Loucy (cell line): ENCODE measurements around the gene LHX6.

Experiments used
- H2AFZ ChIP-seq: fragments of 200-600 bp; sonication (generic); 2 replicates; pipeline ENCODE4 v1.6.0; 2016; ENCODE audit warnings: antibody characterized with exemption, mild to moderate bottlenecking, low read length, moderate library complexity
- H3F3A ChIP-seq: fragments of 200-600 bp; 2 replicates; pipeline ENCODE4 v1.6.0; 2016; ENCODE audit warnings: antibody characterized with exemption, low read depth, mild to moderate bottlenecking
- H3K27me3 ChIP-seq: fragments of 200-600 bp; sonication (generic); 2 replicates; pipeline ENCODE4 v1.6.1; 2014; ENCODE audit warnings: low read length, mild to moderate bottlenecking; ENCODE audit not compliant: insufficient read depth, poor library complexity, severe bottlenecking
- H3K36me3 ChIP-seq: fragments of 200-600 bp; sonication (generic); 2 replicates; pipeline ENCODE4 v1.6.1; 2016; ENCODE audit warnings: low read length; ENCODE audit not compliant: insufficient read depth
- H3K4me1 ChIP-seq: fragments of 200-600 bp; sonication (generic); 2 replicates; pipeline ENCODE4 v1.5.1; 2014; ENCODE audit warnings: low read length, mild to moderate bottlenecking; ENCODE audit not compliant: insufficient read depth, poor library complexity, severe bottlenecking
- H3K4me2 ChIP-seq: fragments of 200-600 bp; sonication (generic); 2 replicates; pipeline ENCODE4 v1.6.0; 2014; ENCODE audit warnings: antibody characterized with exemption, low read length, low read depth, mild to moderate bottlenecking; ENCODE audit not compliant: poor library complexity, severe bottlenecking
- H3K4me3 ChIP-seq: fragments of 200-600 bp; sonication (generic); 2 replicates; pipeline ENCODE4 v1.5.1; 2014; ENCODE audit warnings: low read length, mild to moderate bottlenecking, mixed read lengths; ENCODE audit not compliant: poor library complexity, severe bottlenecking
- H3K79me2 ChIP-seq: fragments of 200-600 bp; sonication (generic); 2 replicates; pipeline ENCODE4 v1.6.1; 2014; ENCODE audit warnings: low read length; ENCODE audit not compliant: insufficient read depth
- H3K9ac ChIP-seq: fragments of 200-600 bp; sonication (generic); 2 replicates; pipeline ENCODE4 v1.6.0; 2014; ENCODE audit warnings: mild to moderate bottlenecking, low read depth, low read length, moderate library complexity; ENCODE audit not compliant: poor library complexity, severe bottlenecking
- H3K9me2 ChIP-seq: fragments of 200-600 bp; sonication (generic); replicated peaks from 2 replicates; pipeline ENCODE4 v1.6.1; 2016; ENCODE audit warnings: low read depth, low read length, mixed read lengths
- H3K9me3 ChIP-seq: fragments of 200-600 bp; sonication (generic); 2 replicates; pipeline ENCODE4 v1.6.1; 2014; ENCODE audit warnings: mild to moderate bottlenecking, antibody characterized with exemption, low read length, low read depth; ENCODE audit not compliant: insufficient read depth
- H4K20me1 ChIP-seq: fragments of 200-600 bp; sonication (generic); 2 replicates; pipeline ENCODE4 v1.6.0; 2014; ENCODE audit warnings: antibody characterized with exemption, low read length, mild to moderate bottlenecking; ENCODE audit not compliant: insufficient read depth, poor library complexity, severe bottlenecking
- CTCF ChIP-seq: fragments of 200-600 bp; sonication (generic); conservative IDR thresholded peaks from 2 replicates; pipeline ENCODE4 v1.5.1; 2014; ENCODE audit warnings: mild to moderate bottlenecking, antibody characterized with exemption, low read length
- EZH2phosphoT487 ChIP-seq: fragments of 200-600 bp; IDR thresholded peaks from 2 replicates; pipeline ENCODE4 v1.6.1; 2018; ENCODE audit warnings: antibody characterized with exemption, mild to moderate bottlenecking, moderate library complexity, borderline replicate concordance

The LHX6 gene

GRCh38 chr9:122227575-122227900 lies 1.2 kb downstream of the LHX6 start:
- no peaks in the 10 kb centered on the region for H3K27me3 ChIP-seq
- H3K79me2 ChIP-seq, result no peaks in the 10 kb centered on the region
- TF ChIP-seq CTCF (no peak), EZH2phosphoT487 (no peak)
- no peaks in the 10 kb centered on the region for H4K20me1 ChIP-seq
- no peak overlapping the region for H3K4me3 ChIP-seq
- no peaks in the 10 kb centered on the region for H3F3A ChIP-seq
- H3K4me1 ChIP-seq, result no peaks in the 10 kb centered on the region
- H3K4me2 ChIP-seq, result no peak overlapping the region
- H3K9me3 ChIP-seq, result no peaks in the 10 kb centered on the region
- no peaks in the 10 kb centered on the region for H3K36me3 ChIP-seq
- no peak overlapping the region for H2AFZ ChIP-seq
- H3K9me2 ChIP-seq, result no peaks in the 10 kb centered on the region
- H3K9ac ChIP-seq, result no peak overlapping the region

GRCh38 chr9:122226758-122227574 lies 1.8 kb downstream of the LHX6 start:
- no peaks in the 10 kb centered on the region for H3K9me3 ChIP-seq
- H3K4me3 ChIP-seq, result no peak overlapping the region
- H3K9ac ChIP-seq, result no peak overlapping the region
- H3K4me2 ChIP-seq, result no peak overlapping the region
- no peaks in the 10 kb centered on the region for H4K20me1 ChIP-seq
- no peak overlapping the region for H2AFZ ChIP-seq
- TF ChIP-seq CTCF (no peak), EZH2phosphoT487 (no peak)
- no peaks in the 10 kb centered on the region for H3K9me2 ChIP-seq
- H3K79me2 ChIP-seq, result no peaks in the 10 kb centered on the region
- H3K36me3 ChIP-seq, result no peaks in the 10 kb centered on the region
- no peaks in the 10 kb centered on the region for H3F3A ChIP-seq
- no peaks in the 10 kb centered on the region for H3K4me1 ChIP-seq
- no peaks in the 10 kb centered on the region for H3K27me3 ChIP-seq

GRCh38 chr9:122226142-122226757 lies 2.5 kb downstream of the LHX6 start:
- H3K9me2 ChIP-seq, result no peaks in the 10 kb centered on the region
- H3K9ac ChIP-seq, result no peak overlapping the region
- H2AFZ ChIP-seq, result no peak overlapping the region
- no peaks in the 10 kb centered on the region for H3K4me1 ChIP-seq
- no peaks in the 10 kb centered on the region for H3F3A ChIP-seq
- no peaks in the 10 kb centered on the region for H3K36me3 ChIP-seq
- no peak overlapping the region for H3K4me2 ChIP-seq
- H4K20me1 ChIP-seq, result no peaks in the 10 kb centered on the region
- TF ChIP-seq CTCF (no peak), EZH2phosphoT487 (no peak)
- no peaks in the 10 kb centered on the region for H3K27me3 ChIP-seq
- no peak overlapping the region for H3K4me3 ChIP-seq
- no peaks in the 10 kb centered on the region for H3K79me2 ChIP-seq
- H3K9me3 ChIP-seq, result no peaks in the 10 kb centered on the region
